Left lung (tissue), 10 donors: ENCODE results near the gene TCEANC2. TPM values are rescaled to one million over a fixed set of nuclear protein-coding genes. Genes with fewer than 3 reads are reported as not detected.

Source experiments
- ATAC-seq: fragments of 200-7000 bp; cut with Tn5 transposase; one replicate; pipeline ENCODE4 v1.9.1; 2020; ENCODE audit warnings: moderate library complexity
- DNase-seq, 4 donors: peaks; one replicate each; pipeline ENCODE4 v3.0.0-alpha.2; 2013 to 2020
- H3K27ac ChIP-seq, 2 donors: fragments of 200-600 bp; sonication (generic) in 1 of 2; one replicate each; pipeline versions ENCODE4 v1.5.0 to v1.8.0; 2020 to 2021
- H3K27me3 ChIP-seq, 2 donors: fragments of 200-600 bp; sonication (generic) in 1 of 2; one replicate each; pipeline versions ENCODE4 v1.5.0 to v1.8.0; 2020 to 2021
- H3K36me3 ChIP-seq, 2 donors: fragments of 200-600 bp; sonication (generic) in 1 of 2; one replicate each; pipeline versions ENCODE4 v1.5.0 to v1.8.0; 2020 to 2021
- H3K4me1 ChIP-seq, 2 donors: fragments of 200-600 bp; one replicate each; pipeline ENCODE4 v1.8.0; 2021
- H3K4me3 ChIP-seq, 2 donors: fragments of 200-600 bp; sonication (generic) in 1 of 2; one replicate each; pipeline versions ENCODE4 v1.5.0 to v1.8.0; 2020 to 2021; ENCODE audit warnings: mild to moderate bottlenecking in 1 of 2
- H3K9me3 ChIP-seq, 2 donors: fragments of 200-600 bp; sonication (generic) in 1 of 2; one replicate each; pipeline versions ENCODE4 v1.5.0 to v1.8.0; 2020 to 2021
- CTCF ChIP-seq, 2 donors: fragments of 200-600 bp; sonication (generic) in 1 of 2; IDR thresholded peaks; one replicate each; pipeline versions ENCODE4 v1.5.0 to v1.8.0; 2021; ENCODE audit warnings: antibody characterized with exemption in 2 of 2
- intact Hi-C, 2 donors: fragments of 100-400 bp; cut with DNase I; formaldehyde crosslinking; loops; one replicate each; pipeline versions ENCODE4 v1.11.2 to v1.14.2; 2022
- polyA plus RNA-seq, 6 donors: library from polyadenylated mRNA; unstranded; fragments of 120-200 nt; gene quantifications; one replicate each; pipeline ENCODE4 v1.2.1, GENCODE V29; 2013; ENCODE audit not compliant: insufficient read length in 6 of 6
- total RNA-seq, 2 donors: library from RNA; stranded (reverse); fragmentation: NEBNext Ultra II Directional; extraction: Animal tissue kit (Norgen Biotek cat#: 25700); gene quantifications; one replicate each; pipeline ENCODE4 v1.2.1, GENCODE V29; 2021
- donor health status: DM: no; HTN: yes; CAD: no.
- donor health status: DM: no; HTN: no; CAD: no.

Gene TCEANC2
- total and polyA plus RNA-seq, 8 donors: 5.2 to 13.3 (median 10.2) TPM

GRCh38 chr1:54111624-54112023 is 58.2 kb downstream of the TCEANC2 start:
- ATAC-seq (no peak), DNase-seq (no peak)
- intact Hi-C loops: no loop called here
- no peaks in the 10 kb centered on the region for H3K36me3 ChIP-seq
- TF ChIP-seq CTCF (IDR thresholded peaks at IDR 0.05): no peak
- no peak overlapping the region for H3K27ac ChIP-seq
- no peaks in the 10 kb centered on the region for H3K9me3 ChIP-seq
- H3K4me3 ChIP-seq: no peak overlapping the region
- H3K27me3 ChIP-seq: no peaks in the 10 kb centered on the region
- no peaks in the 10 kb centered on the region for H3K4me1 ChIP-seq

- no peaks in the 10 kb centered on the region for H3K36me3 ChIP-seq
- H3K27ac ChIP-seq: no peak overlapping the region
- intact Hi-C loops: no loop called here
- H3K9me3 ChIP-seq: no peaks in the 10 kb centered on the region
- no peak overlapping the region for H3K4me3 ChIP-seq
- H3K4me1 ChIP-seq: no peaks in the 10 kb centered on the region
- no peak for TF ChIP-seq CTCF (IDR thresholded peaks at IDR 0.05)
- ATAC-seq (no peak), DNase-seq (no peak)
- H3K27me3 ChIP-seq: no peaks in the 10 kb centered on the region
Measured at GRCh38 chr1:54112027-54112426, 58.6 kb downstream of the TCEANC2 start.

GRCh38 chr1:54112705-54113368 is 59.4 kb downstream of the TCEANC2 start:
- Histone ChIP-seq H3K27me3 (no peaks in the 10 kb centered on the region), H3K4me3 (no peak overlapping the region), H3K27ac (no peak overlapping the region), H3K9me3 (no peaks in the 10 kb centered on the region), H3K36me3 (no peaks in the 10 kb centered on the region), H3K4me1 (no peaks in the 10 kb centered on the region)
- no peak for TF ChIP-seq CTCF (IDR thresholded peaks at IDR 0.05)
- ATAC-seq (no peak), DNase-seq (peak in 2 of 4 donors; percentile 54 to 60)
- intact Hi-C loops: no loop called here

- no peak for ATAC-seq
- H3K27me3 ChIP-seq: no peaks in the 10 kb centered on the region
Measured at GRCh38 chr1:54114001-54114400, 60.6 kb downstream of the TCEANC2 start.

GRCh38 chr1:54114955-54115354 is 61.5 kb downstream of the TCEANC2 start:
- DNase-seq (no peak), ATAC-seq (no peak)
- intact Hi-C loops: no loop called here
- Histone ChIP-seq H3K4me3 (no peak overlapping the region), H3K27me3 (no peaks in the 10 kb centered on the region), H3K9me3 (no peaks in the 10 kb centered on the region), H3K27ac (no peak overlapping the region), H3K4me1 (no peaks in the 10 kb centered on the region), H3K36me3 (no peaks in the 10 kb centered on the region)
- TF ChIP-seq CTCF (IDR thresholded peaks at IDR 0.05): no peak

More at GRCh38 chr1:54114001-54114400, 60.6 kb downstream of the TCEANC2 start:
- TF ChIP-seq CTCF (IDR thresholded peaks at IDR 0.05): no peak
- Histone ChIP-seq H3K9me3 (no peaks in the 10 kb centered on the region), H3K4me1 (no peaks in the 10 kb centered on the region), H3K36me3 (no peaks in the 10 kb centered on the region), H3K27ac (no peak overlapping the region), H3K4me3 (no peak overlapping the region)
- intact Hi-C loops: no loop called here
- DNase-seq: no peak
